Amygdala (tissue), 56 donors: ENCODE results near the gene RPRD1B.
"Not testable (repeated sequence)": the region's sequence is repeated elsewhere in the genome, so short reads cannot be mapped to it uniquely, and the experiment has no call there.

Experiments used
- DNase-seq, 56 donors: peaks; one replicate each; lab custom pipeline; 2025; lab: John Stamatoyannopoulos, UW

The RPRD1B gene

GRCh38 chr20:38092915-38093314, 59.4 kb downstream of the RPRD1B start:
- DNase-seq: no peak

GRCh38 chr20:38093641-38094077, 60.1 kb downstream of the RPRD1B start:
- no peak for DNase-seq

GRCh38 chr20:38094373-38094891, 60.9 kb downstream of the RPRD1B start:
- DNase-seq: no peak

- no peak for DNase-seq
Observed at GRCh38 chr20:38095017-38095686, 61.6 kb downstream of the RPRD1B start.

- no peak for DNase-seq
Observed at GRCh38 chr20:38098952-38099351, 65.4 kb downstream of the RPRD1B start.

- not testable (repeated sequence) for DNase-seq
Observed at GRCh38 chr20:38102206-38102605, 68.7 kb downstream of the RPRD1B start.

- DNase-seq: no peak
Observed at GRCh38 chr20:38104285-38104684, 70.7 kb downstream of the RPRD1B start.

- DNase-seq: no peak
Observed at GRCh38 chr20:38106461-38106860, 72.9 kb downstream of the RPRD1B start.

GRCh38 chr20:38107386-38107785, 73.8 kb downstream of the RPRD1B start:
- not testable (repeated sequence) for DNase-seq

GRCh38 chr20:38107916-38108315, 74.4 kb downstream of the RPRD1B start:
- DNase-seq: not testable (repeated sequence)

- no peak for DNase-seq
Observed at GRCh38 chr20:38108438-38108985, 75.0 kb downstream of the RPRD1B start.

- DNase-seq: no peak
Observed at GRCh38 chr20:38108986-38109541, 75.5 kb downstream of the RPRD1B start.

GRCh38 chr20:38109591-38110524, 76.3 kb downstream of the RPRD1B start:
- DNase-seq: no peak

- no peak for DNase-seq
Observed at GRCh38 chr20:38110525-38111178, 77.1 kb downstream of the RPRD1B start.

GRCh38 chr20:38111366-38112232, 78.1 kb downstream of the RPRD1B start:
- DNase-seq: no peak

- no peak for DNase-seq
Observed at GRCh38 chr20:38112261-38112929, 78.8 kb downstream of the RPRD1B start.

- DNase-seq: no peak
Observed at GRCh38 chr20:38112930-38113294, 79.4 kb downstream of the RPRD1B start.

GRCh38 chr20:38113401-38114325, 80.1 kb downstream of the RPRD1B start:
- no peak for DNase-seq
